Kidney (tissue), 14 donors: Measurements from ENCODE around the gene MPI. TPM values are rescaled to one million over a fixed set of nuclear protein-coding genes. Genes with fewer than 3 reads are reported as not detected.

Experiments used
- DNase-seq, 5 donors: peaks; one replicate each; pipeline ENCODE4 v3.0.0-alpha.2; 2013 to 2020
- FAIRE-seq: peaks from 2 replicates; lab custom pipeline; 2012; peaks lifted over from hg19 to GRCh38; lab: Jason Lieb, UNC
- H3K27ac ChIP-seq, 2 donors: one replicate each; pipeline ENCODE4 v1.7.0; 2013; ENCODE audit warnings: low read depth in 2 of 2, low read length in 2 of 2, inconsistent platforms in 1 of 2
- H3K27me3 ChIP-seq: one replicate; pipeline ENCODE4 v1.7.1; 2013; ENCODE audit warnings: low read length, inconsistent platforms; ENCODE audit not compliant: control insufficient read depth, insufficient read depth
- H3K36me3 ChIP-seq, 3 donors: one replicate each; pipeline versions ENCODE4 v1.7.0 to v1.7.1; 2013; ENCODE audit warnings: low read length in 3 of 3, control low read depth in 1 of 3, inconsistent platforms in 1 of 3; ENCODE audit not compliant: insufficient read depth in 3 of 3, control insufficient read depth in 2 of 3
- H3K4me1 ChIP-seq, 3 donors: one replicate each; pipeline versions ENCODE4 v1.7.0 to v1.7.1; 2013; ENCODE audit warnings: low read length in 3 of 3, inconsistent platforms in 1 of 3, low read depth in 1 of 3; ENCODE audit not compliant: control insufficient read depth in 2 of 3, insufficient read depth in 2 of 3
- H3K4me3 ChIP-seq, 3 donors: one replicate each; pipeline versions ENCODE4 v1.7.0 to v1.8.1; 2013; ENCODE audit warnings: low read length in 3 of 3, control low read depth in 1 of 3, inconsistent platforms in 1 of 3
- H3K9ac ChIP-seq, 3 donors: one replicate each; pipeline versions ENCODE4 v1.7.0 to v1.7.1; 2013; ENCODE audit warnings: low read length in 3 of 3, control low read depth in 1 of 3, inconsistent platforms in 1 of 3
- H3K9me3 ChIP-seq, 3 donors: one replicate each; pipeline versions ENCODE4 v1.7.0 to v1.7.1; 2013; ENCODE audit warnings: low read length in 3 of 3, control low read depth in 1 of 3, inconsistent platforms in 1 of 3; ENCODE audit not compliant: control insufficient read depth in 2 of 3, insufficient read depth in 1 of 3
- intact Hi-C: fragments of 100-400 bp; cut with DNase I; formaldehyde crosslinking; loops from one replicate; pipeline ENCODE4 v1.11.1; 2022
- polyA plus RNA-seq: library from polyadenylated mRNA; stranded (reverse); fragments of 350-450 nt; fragmentation: Illumina TruSeq; extraction: RNeasy Lipid Tissue Mini Kit (QIAGEN cat#74804); gene quantifications from one replicate; pipeline ENCODE4 v1.2.3, GENCODE V29; 2014; ENCODE audit warnings: low read depth, low replicate concordance; ENCODE audit not compliant: insufficient read depth
- total RNA-seq: library from RNA; stranded (reverse); fragmentation: NEBNext Ultra II Directional; extraction: Animal tissue kit (Norgen Biotek cat#: 25700); gene quantifications from one replicate; pipeline ENCODE4 v1.2.1, GENCODE V29; 2021
- TF ChIP-seq, protein P1 (sequence below): IDR thresholded peaks from 3 replicates; pipeline ENCODE4 v1.5.1; 2012; ENCODE audit warnings: mild to moderate bottlenecking, moderate library complexity, borderline replicate concordance; ENCODE audit not compliant: insufficient read depth; ENCODE audit errors: extremely low read depth
- donor health status: control.
- donor health status: control.
- donor health status: control.
- donor health status: control.
- donor health status: control.
- donor health status: DM: yes; HTN: yes; CAD: no.
- donor health status: Normal renal cell carcinoma (clear cell type).

The MPI gene
- total and polyA plus RNA-seq, 2 donors from 2014 or later: 33.7 to 52.0 TPM

GRCh38 chr15:74863239-74864056, 26.4 kb upstream of the MPI start:
- DNase-seq (no peak), FAIRE-seq (no peak)
- Histone ChIP-seq H3K27me3 (no peaks in the 10 kb centered on the region), H3K36me3 (no peaks in the 10 kb centered on the region), H3K4me1 (peaks cover 0 to 34% (median 18%) of the 10 kb centered on the region in 3 donors), H3K4me3 (no peak overlapping the region), H3K27ac (peak overlapping the region in 1 of 2 donors; percentile 7), H3K9me3 (no peaks in the 10 kb centered on the region), H3K9ac (no peak overlapping the region)
- intact Hi-C loops: no loop called here
- TF ChIP-seq, protein P1, sequence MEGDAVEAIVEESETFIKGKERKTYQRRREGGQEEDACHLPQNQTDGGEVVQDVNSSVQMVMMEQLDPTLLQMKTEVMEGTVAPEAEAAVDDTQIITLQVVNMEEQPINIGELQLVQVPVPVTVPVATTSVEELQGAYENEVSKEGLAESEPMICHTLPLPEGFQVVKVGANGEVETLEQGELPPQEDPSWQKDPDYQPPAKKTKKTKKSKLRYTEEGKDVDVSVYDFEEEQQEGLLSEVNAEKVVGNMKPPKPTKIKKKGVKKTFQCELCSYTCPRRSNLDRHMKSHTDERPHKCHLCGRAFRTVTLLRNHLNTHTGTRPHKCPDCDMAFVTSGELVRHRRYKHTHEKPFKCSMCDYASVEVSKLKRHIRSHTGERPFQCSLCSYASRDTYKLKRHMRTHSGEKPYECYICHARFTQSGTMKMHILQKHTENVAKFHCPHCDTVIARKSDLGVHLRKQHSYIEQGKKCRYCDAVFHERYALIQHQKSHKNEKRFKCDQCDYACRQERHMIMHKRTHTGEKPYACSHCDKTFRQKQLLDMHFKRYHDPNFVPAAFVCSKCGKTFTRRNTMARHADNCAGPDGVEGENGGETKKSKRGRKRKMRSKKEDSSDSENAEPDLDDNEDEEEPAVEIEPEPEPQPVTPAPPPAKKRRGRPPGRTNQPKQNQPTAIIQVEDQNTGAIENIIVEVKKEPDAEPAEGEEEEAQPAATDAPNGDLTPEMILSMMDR: no peak

DNA sequence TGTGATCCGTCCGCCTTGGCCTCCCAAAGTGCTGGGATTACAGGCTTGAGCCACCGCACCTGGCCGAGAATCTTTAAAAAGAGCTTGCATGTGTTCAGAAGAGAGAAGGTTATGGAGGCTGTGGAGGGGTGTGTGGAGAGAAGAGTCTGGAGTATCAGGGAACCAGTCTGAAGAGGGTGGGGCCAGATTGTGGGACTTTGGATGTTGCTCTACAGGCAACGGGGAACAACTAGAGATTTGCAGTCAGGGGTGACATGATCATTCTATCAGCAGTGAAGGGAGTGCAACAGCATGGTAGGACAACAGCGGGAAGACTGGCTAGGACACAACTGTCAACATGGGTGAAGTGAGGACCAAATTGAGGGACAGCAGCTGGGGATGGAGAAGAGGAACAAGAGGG, 25.5 kb upstream of the MPI start:
- Histone ChIP-seq H3K36me3 (no peaks in the 10 kb centered on the region), H3K27ac (peak overlapping the region; percentile 56 to 67), H3K27me3 (no peaks in the 10 kb centered on the region), H3K9ac (no peak overlapping the region), H3K4me3 (peak overlapping the region in 1 of 3 donors; percentile 18), H3K9me3 (no peaks in the 10 kb centered on the region), H3K4me1 (peaks cover 0 to 31% (median 22%) of the 10 kb centered on the region in 3 donors)
- intact Hi-C loops: no loop called here
- DNase-seq (no peak), FAIRE-seq (no peak)
- TF ChIP-seq, protein P1: no peak

GRCh38 chr15:74865316-74865715, 24.5 kb upstream of the MPI start:
- intact Hi-C loops: no loop called here
- Histone ChIP-seq H3K27ac (peak overlapping the region in 1 of 2 donors; percentile 0), H3K4me3 (no peak overlapping the region), H3K9me3 (no peaks in the 10 kb centered on the region), H3K36me3 (no peaks in the 10 kb centered on the region), H3K27me3 (no peaks in the 10 kb centered on the region), H3K4me1 (peaks cover 5 to 37% (median 31%) of the 10 kb centered on the region in 3 donors), H3K9ac (no peak overlapping the region)
- DNase-seq: no peak
- TF ChIP-seq, protein P1: no peak
- FAIRE-seq: no peak
